Measurements from ENCODE around the gene WNT2.
A peak's percentile ranks its signal among the peaks of the same experiment; 100 is the strongest.

The WNT2 gene

GRCh38 chr7:117332031-117332430 lies 9.2 kb upstream of the WNT2 start:
- H3K27ac ChIP-seq (ENCODE audit: low read length), result no peak overlapping the region
- H3K9me3 ChIP-seq (ENCODE audit: control insufficient read depth in 1 of 2, low read length in 2 of 2), result no peaks in the 10 kb centered on the region
- H3K4me1 ChIP-seq (ENCODE audit: control insufficient read depth in 1 of 2, insufficient read depth in 2 of 2, low read length in 2 of 2), result no peaks in the 10 kb centered on the region
- H3K36me3 ChIP-seq (ENCODE audit: control insufficient read depth in 1 of 2, insufficient read depth in 2 of 2, low read length in 2 of 2), result no peaks in the 10 kb centered on the region
- H3K4me3 ChIP-seq (ENCODE audit: low read depth in 1 of 2, low read length in 2 of 2), result no peak overlapping the region
- H3K27me3 ChIP-seq (ENCODE audit: low read depth, low read length), result no peaks in the 10 kb centered on the region

GRCh38 chr7:117325836-117326235 lies 3.0 kb upstream of the WNT2 start:
- Histone ChIP-seq H3K9me3 (ENCODE audit: control insufficient read depth in 1 of 2, low read length in 2 of 2) (no peaks in the 10 kb centered on the region), H3K27me3 (ENCODE audit: low read depth, low read length) (peaks cover 27% of the 10 kb centered on the region), H3K36me3 (ENCODE audit: control insufficient read depth in 1 of 2, insufficient read depth in 2 of 2, low read length in 2 of 2) (no peaks in the 10 kb centered on the region), H3K4me1 (ENCODE audit: control insufficient read depth in 1 of 2, insufficient read depth in 2 of 2, low read length in 2 of 2) (peaks cover 0 to 22% of the 10 kb centered on the region in 2 donors), H3K27ac (ENCODE audit: low read length) (no peak overlapping the region), H3K4me3 (ENCODE audit: low read depth in 1 of 2, low read length in 2 of 2) (no peak overlapping the region)

DNA sequence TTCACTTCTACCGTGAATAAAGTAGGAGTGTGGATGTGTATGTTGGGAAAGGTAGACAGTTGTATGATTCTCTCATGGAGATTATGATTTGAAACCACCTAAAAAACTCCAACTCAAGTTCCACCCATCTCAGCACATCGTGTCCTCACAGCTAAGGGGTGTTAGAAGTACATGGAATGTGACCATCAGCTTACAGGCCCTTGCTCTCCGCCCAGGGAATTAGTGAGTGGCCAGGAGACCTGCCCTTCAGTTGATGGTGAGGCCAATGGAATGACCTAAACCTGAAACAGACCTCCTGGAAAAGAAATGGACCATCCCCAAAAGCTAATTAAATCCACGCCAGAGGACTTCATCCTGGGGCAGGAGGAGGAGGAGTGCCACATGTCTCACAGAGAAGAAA lies 2.1 kb upstream of the WNT2 start:
- Histone ChIP-seq H3K27me3 (ENCODE audit: low read depth, low read length) (peaks cover 31% of the 10 kb centered on the region), H3K9me3 (ENCODE audit: control insufficient read depth in 1 of 2, low read length in 2 of 2) (no peaks in the 10 kb centered on the region), H3K4me1 (ENCODE audit: control insufficient read depth in 1 of 2, insufficient read depth in 2 of 2, low read length in 2 of 2) (peaks cover 0 to 22% of the 10 kb centered on the region in 2 donors), H3K36me3 (ENCODE audit: control insufficient read depth in 1 of 2, insufficient read depth in 2 of 2, low read length in 2 of 2) (no peaks in the 10 kb centered on the region), H3K4me3 (ENCODE audit: low read depth in 1 of 2, low read length in 2 of 2) (peak overlapping the region; percentile 51 to 79), H3K27ac (ENCODE audit: low read length) (no peak overlapping the region)

- no peaks in the 10 kb centered on the region for H3K9me3 ChIP-seq (ENCODE audit: control insufficient read depth in 1 of 2, low read length in 2 of 2)
- H3K4me3 ChIP-seq (ENCODE audit: low read depth in 1 of 2, low read length in 2 of 2), result peak overlapping the region; percentile 51 to 79
- H3K4me1 ChIP-seq (ENCODE audit: control insufficient read depth in 1 of 2, insufficient read depth in 2 of 2, low read length in 2 of 2), result peaks cover 0 to 22% of the 10 kb centered on the region in 2 donors
- no peak overlapping the region for H3K27ac ChIP-seq (ENCODE audit: low read length)
- H3K36me3 ChIP-seq (ENCODE audit: control insufficient read depth in 1 of 2, insufficient read depth in 2 of 2, low read length in 2 of 2), result no peaks in the 10 kb centered on the region
- H3K27me3 ChIP-seq (ENCODE audit: low read depth, low read length), result peaks cover 35% of the 10 kb centered on the region
Observed at GRCh38 chr7:117323851-117324711, 1.2 kb upstream of the WNT2 start.

- H3K27me3 ChIP-seq (ENCODE audit: low read depth, low read length), result peaks cover 35% of the 10 kb centered on the region
- H3K9me3 ChIP-seq (ENCODE audit: control insufficient read depth in 1 of 2, low read length in 2 of 2), result no peaks in the 10 kb centered on the region
- no peaks in the 10 kb centered on the region for H3K36me3 ChIP-seq (ENCODE audit: control insufficient read depth in 1 of 2, insufficient read depth in 2 of 2, low read length in 2 of 2)
- H3K4me3 ChIP-seq (ENCODE audit: low read depth in 1 of 2, low read length in 2 of 2), result peak overlapping the region; percentile 51 to 79
- H3K4me1 ChIP-seq (ENCODE audit: control insufficient read depth in 1 of 2, insufficient read depth in 2 of 2, low read length in 2 of 2), result peaks cover 0 to 22% of the 10 kb centered on the region in 2 donors
- H3K27ac ChIP-seq (ENCODE audit: low read length), result no peak overlapping the region
Observed at GRCh38 chr7:117323305-117323850, 520 bp upstream of the WNT2 start.

- no peak overlapping the region for H3K4me3 ChIP-seq (ENCODE audit: low read depth in 1 of 2, low read length in 2 of 2)
- H3K36me3 ChIP-seq (ENCODE audit: control insufficient read depth in 1 of 2, insufficient read depth in 2 of 2, low read length in 2 of 2), result no peaks in the 10 kb centered on the region
- H3K27me3 ChIP-seq (ENCODE audit: low read depth, low read length), result peaks cover 35% of the 10 kb centered on the region
- H3K4me1 ChIP-seq (ENCODE audit: control insufficient read depth in 1 of 2, insufficient read depth in 2 of 2, low read length in 2 of 2), result peaks cover 0 to 22% of the 10 kb centered on the region in 2 donors
- H3K9me3 ChIP-seq (ENCODE audit: control insufficient read depth in 1 of 2, low read length in 2 of 2), result no peaks in the 10 kb centered on the region
- no peak overlapping the region for H3K27ac ChIP-seq (ENCODE audit: low read length)
Observed at GRCh38 chr7:117320523-117320922, 2.3 kb downstream of the WNT2 start.

- Histone ChIP-seq H3K4me1 (ENCODE audit: control insufficient read depth in 1 of 2, insufficient read depth in 2 of 2, low read length in 2 of 2) (peaks cover 0 to 17% of the 10 kb centered on the region in 2 donors), H3K27me3 (ENCODE audit: low read depth, low read length) (peaks cover 35% of the 10 kb centered on the region), H3K27ac (ENCODE audit: low read length) (no peak overlapping the region), H3K36me3 (ENCODE audit: control insufficient read depth in 1 of 2, insufficient read depth in 2 of 2, low read length in 2 of 2) (no peaks in the 10 kb centered on the region), H3K9me3 (ENCODE audit: control insufficient read depth in 1 of 2, low read length in 2 of 2) (no peaks in the 10 kb centered on the region), H3K4me3 (ENCODE audit: low read depth in 1 of 2, low read length in 2 of 2) (no peak overlapping the region)
Observed at GRCh38 chr7:117319181-117319580, 3.7 kb downstream of the WNT2 start.

- Histone ChIP-seq H3K4me1 (ENCODE audit: control insufficient read depth in 1 of 2, insufficient read depth in 2 of 2, low read length in 2 of 2) (no peaks in the 10 kb centered on the region), H3K9me3 (ENCODE audit: control insufficient read depth in 1 of 2, low read length in 2 of 2) (no peaks in the 10 kb centered on the region), H3K36me3 (ENCODE audit: control insufficient read depth in 1 of 2, insufficient read depth in 2 of 2, low read length in 2 of 2) (no peaks in the 10 kb centered on the region), H3K4me3 (ENCODE audit: low read depth in 1 of 2, low read length in 2 of 2) (no peak overlapping the region), H3K27me3 (ENCODE audit: low read depth, low read length) (no peaks in the 10 kb centered on the region), H3K27ac (ENCODE audit: low read length) (no peak overlapping the region)
Observed at GRCh38 chr7:117313582-117313981, 9.3 kb downstream of the WNT2 start.

GRCh38 chr7:117312593-117313580 lies 10.0 kb downstream of the WNT2 start:
- H3K4me1 ChIP-seq (ENCODE audit: control insufficient read depth in 1 of 2, insufficient read depth in 2 of 2, low read length in 2 of 2), result no peaks in the 10 kb centered on the region
- H3K36me3 ChIP-seq (ENCODE audit: control insufficient read depth in 1 of 2, insufficient read depth in 2 of 2, low read length in 2 of 2), result no peaks in the 10 kb centered on the region
- no peaks in the 10 kb centered on the region for H3K9me3 ChIP-seq (ENCODE audit: control insufficient read depth in 1 of 2, low read length in 2 of 2)
- H3K27ac ChIP-seq (ENCODE audit: low read length), result no peak overlapping the region
- H3K4me3 ChIP-seq (ENCODE audit: low read depth in 1 of 2, low read length in 2 of 2), result no peak overlapping the region
- H3K27me3 ChIP-seq (ENCODE audit: low read depth, low read length), result no peaks in the 10 kb centered on the region

DNA sequence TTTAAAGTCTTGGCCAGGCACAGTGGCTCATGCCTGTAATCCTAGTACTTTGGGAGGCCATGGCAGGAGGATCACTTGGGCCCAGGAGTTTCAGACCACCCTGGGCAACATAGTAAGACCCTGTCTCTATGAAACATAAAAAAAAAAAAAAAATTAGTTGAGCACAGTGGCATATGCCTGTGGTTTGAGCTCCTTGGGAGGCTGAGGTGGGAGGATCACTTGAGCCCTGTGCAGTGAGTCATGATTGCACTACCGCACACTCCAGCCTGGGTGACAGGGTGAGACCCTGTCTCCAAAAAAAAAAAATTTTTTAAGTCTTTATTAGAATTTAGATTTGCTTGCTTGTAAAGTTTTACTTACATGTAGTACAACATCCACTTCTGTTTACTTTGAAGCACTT lies 14.0 kb downstream of the WNT2 start:
- H3K4me3 ChIP-seq (ENCODE audit: low read depth in 1 of 2, low read length in 2 of 2), result no peak overlapping the region
- no peaks in the 10 kb centered on the region for H3K36me3 ChIP-seq (ENCODE audit: control insufficient read depth in 1 of 2, insufficient read depth in 2 of 2, low read length in 2 of 2)
- H3K9me3 ChIP-seq (ENCODE audit: control insufficient read depth in 1 of 2, low read length in 2 of 2), result no peaks in the 10 kb centered on the region
- H3K27ac ChIP-seq (ENCODE audit: low read length), result no peak overlapping the region
- no peaks in the 10 kb centered on the region for H3K27me3 ChIP-seq (ENCODE audit: low read depth, low read length)
- no peaks in the 10 kb centered on the region for H3K4me1 ChIP-seq (ENCODE audit: control insufficient read depth in 1 of 2, insufficient read depth in 2 of 2, low read length in 2 of 2)

GRCh38 chr7:117302396-117302795 lies 20.5 kb downstream of the WNT2 start:
- Histone ChIP-seq H3K4me1 (ENCODE audit: control insufficient read depth in 1 of 2, insufficient read depth in 2 of 2, low read length in 2 of 2) (no peaks in the 10 kb centered on the region), H3K9me3 (ENCODE audit: control insufficient read depth in 1 of 2, low read length in 2 of 2) (no peaks in the 10 kb centered on the region), H3K4me3 (ENCODE audit: low read depth in 1 of 2, low read length in 2 of 2) (no peak overlapping the region), H3K27ac (ENCODE audit: low read length) (no peak overlapping the region), H3K27me3 (ENCODE audit: low read depth, low read length) (no peaks in the 10 kb centered on the region), H3K36me3 (ENCODE audit: control insufficient read depth in 1 of 2, insufficient read depth in 2 of 2, low read length in 2 of 2) (no peaks in the 10 kb centered on the region)
